Femur (tissue), 1 donor: ENCODE results near the gene PDE7B.
A peak's percentile ranks its signal among the peaks of the same experiment; 100 is the strongest.
"Not testable (repeated sequence)": the region's sequence is repeated elsewhere in the genome, so short reads cannot be mapped to it uniquely, and the experiment has no call there.

Experiments used
- DNase-seq: peaks from one replicate; pipeline ENCODE4 v3.0.0-alpha.2; 2017

Gene PDE7B

DNA sequence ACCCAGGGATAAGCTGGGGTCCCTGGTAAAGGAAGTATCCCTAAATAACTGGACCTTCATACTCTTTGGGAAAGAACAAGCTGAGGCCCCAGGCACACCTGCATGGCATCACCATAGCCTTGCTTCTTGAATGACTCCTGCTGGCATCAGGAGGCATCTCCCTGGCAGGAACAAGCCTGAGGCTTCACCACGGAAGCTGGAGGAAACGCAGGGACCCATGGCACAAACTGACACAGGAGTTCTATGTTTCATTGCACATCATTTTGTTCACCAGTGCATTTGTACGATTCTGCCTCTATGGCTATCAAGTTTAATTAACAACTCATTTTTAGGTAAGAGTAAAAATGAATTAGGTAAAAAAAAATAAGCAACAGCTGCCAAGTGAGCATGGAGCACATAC, 619 bp upstream of the PDE7B start:
- no peak for DNase-seq

DNA sequence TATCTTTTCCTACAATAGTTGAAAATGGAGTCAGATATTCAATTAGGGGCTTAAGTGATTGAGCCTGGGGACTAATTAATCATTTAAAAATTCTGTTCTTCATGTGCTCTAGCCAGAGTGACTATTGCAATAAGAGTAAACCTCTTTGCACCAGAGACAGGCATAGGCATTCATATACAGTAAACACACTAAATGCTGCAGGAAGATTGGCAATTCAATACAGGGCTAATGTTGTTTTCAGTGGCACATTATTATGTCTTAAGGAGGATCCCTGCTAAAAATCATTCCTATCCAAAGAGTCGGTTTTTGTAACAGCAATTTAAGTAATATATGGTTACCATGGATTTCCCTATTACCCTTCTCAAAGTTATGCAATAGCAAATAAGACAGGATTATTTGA, 1.2 kb downstream of the PDE7B start:
- DNase-seq: no peak

DNA sequence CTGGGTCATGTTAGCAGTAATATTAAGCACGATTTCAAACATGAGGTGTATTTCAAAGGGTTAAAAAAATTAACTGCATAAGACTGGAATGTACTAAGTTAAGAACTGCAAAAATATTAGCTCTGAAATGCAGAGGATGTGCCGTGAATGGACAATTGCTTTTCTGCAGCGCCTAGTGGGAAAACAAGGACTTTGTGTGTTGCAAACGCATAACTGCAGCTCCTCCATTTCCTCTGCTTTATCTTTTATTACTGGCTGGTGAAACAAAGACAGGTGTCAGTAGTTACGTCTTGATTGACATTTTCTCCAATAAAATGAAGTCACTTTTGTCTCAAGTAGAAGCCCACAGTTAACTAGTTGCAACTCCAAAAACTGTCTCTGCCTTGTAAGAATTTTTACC, 1.7 kb downstream of the PDE7B start:
- DNase-seq: peak; percentile 40

DNA sequence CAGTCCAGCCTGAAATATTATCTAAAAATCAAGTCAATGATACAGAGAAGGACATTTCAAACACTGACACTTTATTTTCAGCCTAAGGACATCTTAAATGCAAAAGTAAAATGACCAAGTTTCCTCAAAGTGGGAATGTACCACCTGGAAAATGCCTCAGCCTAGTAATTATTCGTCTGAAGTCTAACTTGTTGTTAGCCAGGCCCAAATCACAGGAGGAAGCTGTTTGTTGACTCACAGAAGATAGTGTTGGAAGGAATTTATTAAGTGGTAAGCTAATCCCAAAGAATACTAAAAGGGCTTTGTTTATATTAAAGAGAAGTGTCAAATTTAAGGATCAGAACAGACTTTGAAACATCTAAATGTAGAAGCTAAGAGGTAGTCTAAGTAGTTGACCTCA, 2.5 kb downstream of the PDE7B start:
- no peak for DNase-seq

- no peak for DNase-seq
Measured at GRCh38 chr6:135854799-135855198, 3.3 kb downstream of the PDE7B start.

GRCh38 chr6:135858931-135859330, 7.4 kb downstream of the PDE7B start:
- DNase-seq: no peak

- no peak for DNase-seq
Measured at GRCh38 chr6:135860361-135860760, 8.9 kb downstream of the PDE7B start.

DNA sequence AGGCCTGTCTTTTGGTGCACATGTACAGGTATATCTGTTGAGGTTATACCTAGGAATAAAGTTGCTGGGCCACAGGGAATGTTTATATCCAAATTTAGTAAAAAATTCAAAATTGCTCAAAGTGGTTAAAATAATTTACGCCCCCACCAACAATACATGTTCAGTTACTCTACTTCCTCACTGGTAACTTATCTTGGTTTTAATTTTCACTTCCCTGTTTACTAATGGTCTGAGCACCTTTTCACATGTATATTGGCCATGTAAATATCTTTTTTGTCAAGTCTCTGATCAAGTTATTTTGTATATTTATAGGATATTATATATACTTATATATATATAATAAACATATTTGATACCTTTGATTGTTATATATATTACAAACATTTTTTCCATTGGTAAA, 9.7 kb downstream of the PDE7B start:
- DNase-seq: no peak

DNA sequence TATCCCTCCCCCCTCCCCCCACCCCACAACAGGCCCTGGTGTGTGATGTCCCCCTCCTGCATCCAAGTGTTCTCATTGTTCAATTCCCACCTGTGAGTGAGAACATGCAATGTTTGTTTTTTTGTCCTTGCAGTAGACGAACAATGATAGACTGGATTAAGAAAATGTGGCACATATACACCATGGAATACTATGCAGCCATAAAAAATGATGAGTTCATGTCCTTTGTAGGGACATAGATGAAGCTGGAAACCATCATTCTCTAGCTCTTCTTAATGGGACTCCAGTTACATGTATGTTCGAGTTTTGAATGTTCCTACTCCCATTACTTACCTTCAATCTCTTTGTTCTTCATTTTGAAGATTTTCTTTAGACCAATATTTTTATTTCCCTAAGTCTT, 13.4 kb downstream of the PDE7B start:
- DNase-seq: not testable (repeated sequence)

DNA sequence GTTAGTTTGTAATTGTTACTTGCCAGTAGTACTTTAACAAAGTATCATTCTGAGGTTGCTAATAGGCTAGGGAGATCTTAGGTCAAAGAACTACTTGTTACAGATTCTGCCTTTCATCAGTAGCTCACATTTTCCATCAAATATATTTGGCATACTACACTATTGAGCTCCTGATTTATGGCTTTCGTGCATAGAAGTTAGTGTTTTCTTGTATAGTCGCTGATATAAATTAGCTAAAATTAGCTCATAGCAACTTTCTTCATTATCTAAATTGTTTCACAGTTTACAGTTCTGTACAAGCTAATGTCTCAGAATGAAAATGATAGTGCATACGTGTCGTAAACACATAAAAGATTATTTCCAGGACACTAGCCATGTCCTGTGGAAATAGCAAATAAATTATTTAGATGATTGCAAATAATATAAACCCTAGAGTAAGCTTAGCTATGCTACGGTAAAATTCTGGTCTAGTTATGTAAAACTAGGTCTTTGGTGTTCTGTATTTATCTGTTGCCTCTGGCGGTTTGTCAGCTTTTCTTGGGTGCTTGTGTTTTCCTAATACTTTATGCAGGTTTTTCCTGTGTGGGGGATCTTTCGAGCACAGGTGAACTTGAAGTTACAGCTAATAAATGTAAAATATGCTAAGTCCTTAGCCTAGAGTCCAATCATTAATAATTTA, 15.1 kb downstream of the PDE7B start:
- no peak for DNase-seq

DNA sequence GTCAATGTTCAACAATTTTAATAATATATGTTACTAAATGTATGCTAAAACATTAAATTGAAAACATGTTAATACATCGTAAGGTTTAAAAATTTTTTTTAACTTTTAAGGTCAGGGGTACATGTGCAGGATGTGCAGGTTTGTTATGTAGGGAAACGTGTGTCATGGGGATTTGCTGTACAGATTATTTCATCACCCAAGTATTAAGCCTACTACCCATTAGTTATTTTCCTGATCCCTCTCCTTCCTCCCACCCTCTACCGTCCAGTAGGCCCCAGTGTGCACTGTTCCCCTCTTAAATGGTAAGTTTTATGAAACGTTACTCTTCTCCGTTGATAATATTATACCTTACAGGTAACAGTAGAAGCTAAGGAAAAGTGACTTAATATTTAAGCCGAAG, 15.8 kb downstream of the PDE7B start:
- DNase-seq: no peak

DNA sequence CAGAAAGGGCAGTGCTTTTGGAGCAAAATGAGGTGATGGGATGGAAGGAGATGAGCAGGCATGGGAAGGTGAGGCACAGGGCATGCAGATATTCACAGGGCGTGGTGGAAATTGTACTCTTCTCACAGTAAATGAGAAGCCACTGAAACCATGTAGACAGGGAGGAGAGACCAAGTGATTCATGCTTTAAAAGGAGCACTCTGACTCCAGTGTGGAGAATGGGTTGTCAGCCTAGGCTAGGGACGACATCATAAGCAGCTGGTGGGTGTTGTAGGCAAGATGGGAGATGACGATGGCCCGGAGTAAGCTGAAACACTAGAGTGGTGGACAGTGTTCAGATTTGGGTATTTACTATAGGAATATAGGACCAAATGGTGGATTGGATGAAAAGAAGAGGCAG, 18.4 kb downstream of the PDE7B start:
- DNase-seq: no peak

- peak; percentile 62 for DNase-seq
Measured at GRCh38 chr6:135870722-135871121, 19.2 kb downstream of the PDE7B start.

GRCh38 chr6:135871296-135871695, 19.8 kb downstream of the PDE7B start:
- DNase-seq: no peak

GRCh38 chr6:135871878-135872277, 20.4 kb downstream of the PDE7B start:
- DNase-seq: no peak

GRCh38 chr6:135875446-135875845, 23.9 kb downstream of the PDE7B start:
- DNase-seq: no peak

DNA sequence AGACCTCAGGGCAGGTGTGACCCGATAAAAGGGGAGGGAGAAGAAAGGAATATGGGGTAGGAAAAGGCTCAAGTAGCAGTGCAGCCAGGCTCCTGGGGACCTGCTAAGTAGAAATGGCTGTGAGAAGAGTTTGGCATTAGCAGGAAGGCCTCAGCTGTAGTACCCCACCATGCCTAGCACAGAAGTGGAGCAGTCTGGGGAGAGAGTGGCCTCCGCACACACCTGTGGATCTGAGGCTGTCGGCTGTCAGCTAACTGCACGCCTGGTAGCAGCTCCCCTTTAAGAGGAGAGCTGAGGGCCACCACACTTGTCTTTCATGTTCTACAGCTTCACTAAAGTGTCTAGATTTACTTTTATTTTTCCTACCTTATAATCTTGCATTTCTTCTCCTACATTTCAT, 24.6 kb downstream of the PDE7B start:
- DNase-seq: no peak

- DNase-seq: no peak
Measured at GRCh38 chr6:135877666-135878065, 26.2 kb downstream of the PDE7B start.

DNA sequence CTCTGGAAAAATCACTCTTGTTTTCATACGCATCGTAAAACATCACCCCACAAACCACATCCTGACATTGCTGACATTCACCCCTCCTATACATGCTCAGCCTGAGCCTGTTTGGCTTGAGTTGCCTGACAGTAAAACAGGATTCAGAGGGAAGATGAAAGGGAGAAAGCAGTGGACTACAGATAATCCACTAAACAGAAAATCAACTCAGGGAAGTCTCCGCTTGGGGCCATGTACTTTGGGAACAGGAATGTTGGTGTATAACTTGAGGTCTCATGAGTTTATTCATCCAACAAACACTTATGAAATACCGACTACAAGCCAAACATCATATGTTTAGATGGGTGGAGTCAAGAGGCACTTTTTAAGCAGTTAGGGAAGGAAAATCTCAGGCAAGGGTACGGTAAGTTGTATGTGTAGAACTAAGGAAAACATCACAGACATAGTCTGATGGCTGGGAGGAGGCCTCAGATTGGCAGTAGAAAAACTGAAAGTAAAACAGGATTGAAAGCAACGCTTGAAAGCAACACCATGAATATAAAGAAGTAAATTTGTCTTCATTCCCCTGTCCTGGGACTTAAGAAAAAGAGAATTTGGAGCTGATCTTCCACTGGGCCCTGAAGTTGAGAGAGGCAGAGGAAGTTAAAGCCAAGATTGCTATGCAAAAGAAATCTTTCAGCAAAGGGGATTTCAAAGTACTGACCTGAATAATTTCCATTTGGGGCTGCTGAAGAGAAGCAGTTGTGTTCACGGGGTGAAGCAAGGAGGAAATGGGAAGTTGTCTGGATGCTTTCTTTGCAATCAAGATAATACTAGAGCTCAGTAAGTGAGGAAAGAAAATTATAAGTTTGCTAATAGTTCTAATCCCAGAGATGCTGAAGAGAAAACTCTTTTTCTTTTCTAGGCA, 28.8 kb downstream of the PDE7B start:
- peak; percentile 44 for DNase-seq

DNA sequence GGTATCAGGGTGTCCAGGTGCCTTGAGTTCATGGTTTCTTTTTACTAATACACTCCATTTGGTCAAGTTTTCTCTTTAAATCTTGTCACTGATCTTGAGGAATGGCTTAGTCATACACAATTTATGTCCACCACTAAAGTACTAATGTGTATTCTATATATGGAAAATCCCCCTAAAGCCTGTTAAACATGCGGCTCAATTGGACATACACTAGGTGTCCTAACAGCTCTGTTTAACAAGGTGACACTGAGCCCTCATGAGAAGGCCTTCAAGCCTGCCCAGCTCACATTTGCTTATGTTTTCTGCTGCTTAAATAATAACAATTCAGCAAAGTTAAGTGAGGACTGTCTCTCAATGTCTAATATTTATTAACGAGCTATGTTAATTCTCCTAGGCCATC, 31.5 kb downstream of the PDE7B start:
- no peak for DNase-seq

DNA sequence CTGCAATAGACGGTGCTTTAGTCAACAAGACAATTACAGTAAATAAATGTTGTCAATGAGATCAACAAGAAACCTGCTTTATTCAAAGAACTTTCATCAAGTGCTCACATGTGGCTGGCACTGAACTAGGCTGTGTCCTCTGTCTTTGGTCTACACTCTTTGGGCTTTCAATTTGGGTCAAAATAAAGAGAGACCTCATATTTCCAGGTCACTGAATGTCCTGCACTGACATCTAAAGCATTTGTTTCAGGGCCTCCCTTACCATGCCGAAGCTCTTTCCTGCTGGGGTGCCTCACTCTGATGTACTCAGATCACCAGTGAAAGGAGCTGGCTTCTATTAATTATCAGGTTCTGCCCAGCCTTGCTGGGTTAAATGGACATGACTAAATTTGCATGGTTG, 32.0 kb downstream of the PDE7B start:
- no peak for DNase-seq

DNA sequence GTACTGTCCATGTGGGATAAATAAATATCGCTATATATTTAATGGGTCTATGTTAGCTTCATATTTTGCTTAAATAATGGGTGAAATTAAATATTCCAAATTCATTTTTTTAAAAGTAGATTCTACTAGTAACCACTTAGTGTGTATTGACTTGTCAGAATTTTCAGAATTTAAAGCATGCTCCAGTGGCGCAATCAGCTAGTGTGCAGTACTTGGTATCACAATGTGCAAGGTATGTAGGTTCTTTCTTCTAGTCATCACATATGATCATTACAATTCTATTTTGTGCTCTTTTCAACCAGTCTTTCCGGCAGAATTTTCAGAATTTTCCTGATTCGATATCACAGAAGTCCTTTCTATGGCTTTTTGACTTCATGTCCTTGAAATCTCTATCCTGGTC, 32.6 kb downstream of the PDE7B start:
- DNase-seq: no peak

GRCh38 chr6:135887069-135887468, 35.6 kb downstream of the PDE7B start:
- DNase-seq: no peak

- no peak for DNase-seq
Measured at GRCh38 chr6:135888818-135889217, 37.3 kb downstream of the PDE7B start.

GRCh38 chr6:135890876-135891275, 39.4 kb downstream of the PDE7B start:
- DNase-seq: no peak
